ENCODE results near the gene GNA12. TPM values are rescaled to one million over a fixed set of nuclear protein-coding genes. Genes with fewer than 3 reads are reported as not detected.

Gene GNA12
- total RNA-seq, 3 donors from 2014 or later = 21.7 to 57.7 (median 25.7) TPM

- ATAC-seq (no peak), DNase-seq (no peak)
- Histone ChIP-seq H3K4me3 (no peak overlapping the region), H3K36me3 (ENCODE audit: low read depth) (no peaks in the 10 kb centered on the region), H3K4me1 (ENCODE audit: low read depth) (peaks cover 11% of the 10 kb centered on the region), H3K9me3 (no peaks in the 10 kb centered on the region)
- TF ChIP-seq, protein P1, sequence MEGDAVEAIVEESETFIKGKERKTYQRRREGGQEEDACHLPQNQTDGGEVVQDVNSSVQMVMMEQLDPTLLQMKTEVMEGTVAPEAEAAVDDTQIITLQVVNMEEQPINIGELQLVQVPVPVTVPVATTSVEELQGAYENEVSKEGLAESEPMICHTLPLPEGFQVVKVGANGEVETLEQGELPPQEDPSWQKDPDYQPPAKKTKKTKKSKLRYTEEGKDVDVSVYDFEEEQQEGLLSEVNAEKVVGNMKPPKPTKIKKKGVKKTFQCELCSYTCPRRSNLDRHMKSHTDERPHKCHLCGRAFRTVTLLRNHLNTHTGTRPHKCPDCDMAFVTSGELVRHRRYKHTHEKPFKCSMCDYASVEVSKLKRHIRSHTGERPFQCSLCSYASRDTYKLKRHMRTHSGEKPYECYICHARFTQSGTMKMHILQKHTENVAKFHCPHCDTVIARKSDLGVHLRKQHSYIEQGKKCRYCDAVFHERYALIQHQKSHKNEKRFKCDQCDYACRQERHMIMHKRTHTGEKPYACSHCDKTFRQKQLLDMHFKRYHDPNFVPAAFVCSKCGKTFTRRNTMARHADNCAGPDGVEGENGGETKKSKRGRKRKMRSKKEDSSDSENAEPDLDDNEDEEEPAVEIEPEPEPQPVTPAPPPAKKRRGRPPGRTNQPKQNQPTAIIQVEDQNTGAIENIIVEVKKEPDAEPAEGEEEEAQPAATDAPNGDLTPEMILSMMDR (IDR thresholded peaks at IDR 0.05) = no peak
- intact Hi-C loops (cut with DNase I, micrococcal nuclease) = no loop called here
Measured at GRCh38 chr7:2880051-2880450, 35.9 kb upstream of the GNA12 start.

DNA sequence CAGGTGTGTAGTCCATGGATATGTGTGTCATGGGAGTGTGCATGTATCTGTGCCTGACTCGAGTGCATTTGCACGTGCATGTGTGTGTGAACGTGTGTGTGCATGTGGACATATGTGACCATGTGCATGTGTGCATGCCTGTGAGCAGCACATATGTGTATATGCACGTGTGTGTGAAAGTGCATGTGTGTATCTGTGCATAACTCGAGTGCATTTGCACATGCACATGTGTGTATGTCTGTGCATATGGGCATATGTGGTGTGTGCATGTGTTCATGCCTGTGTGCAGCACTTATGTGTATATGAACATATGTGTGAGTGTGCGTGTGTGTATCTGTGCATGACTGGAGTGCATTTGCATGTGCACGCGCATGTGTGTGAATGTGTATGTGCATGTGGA lies 35.2 kb upstream of the GNA12 start:
- Histone ChIP-seq H3K4me3 (no peak overlapping the region), H3K4me1 (ENCODE audit: low read depth) (peaks cover 8% of the 10 kb centered on the region), H3K9me3 (no peaks in the 10 kb centered on the region), H3K36me3 (ENCODE audit: low read depth) (no peaks in the 10 kb centered on the region)
- TF ChIP-seq, protein P1 (IDR thresholded peaks at IDR 0.05) = no peak
- intact Hi-C loops (cut with DNase I, micrococcal nuclease) = no loop called here
- ATAC-seq (no peak), DNase-seq (no peak)

- TF ChIP-seq, protein P1 (IDR thresholded peaks at IDR 0.05) = no peak
- intact Hi-C loops (cut with DNase I, micrococcal nuclease) = no loop called here
- Histone ChIP-seq H3K4me1 (ENCODE audit: low read depth) (no peaks in the 10 kb centered on the region), H3K9me3 (no peaks in the 10 kb centered on the region), H3K36me3 (ENCODE audit: low read depth) (no peaks in the 10 kb centered on the region), H3K4me3 (no peak overlapping the region)
- ATAC-seq (no peak), DNase-seq (no peak)
Measured at GRCh38 chr7:2878306-2878705, 34.2 kb upstream of the GNA12 start.

DNA sequence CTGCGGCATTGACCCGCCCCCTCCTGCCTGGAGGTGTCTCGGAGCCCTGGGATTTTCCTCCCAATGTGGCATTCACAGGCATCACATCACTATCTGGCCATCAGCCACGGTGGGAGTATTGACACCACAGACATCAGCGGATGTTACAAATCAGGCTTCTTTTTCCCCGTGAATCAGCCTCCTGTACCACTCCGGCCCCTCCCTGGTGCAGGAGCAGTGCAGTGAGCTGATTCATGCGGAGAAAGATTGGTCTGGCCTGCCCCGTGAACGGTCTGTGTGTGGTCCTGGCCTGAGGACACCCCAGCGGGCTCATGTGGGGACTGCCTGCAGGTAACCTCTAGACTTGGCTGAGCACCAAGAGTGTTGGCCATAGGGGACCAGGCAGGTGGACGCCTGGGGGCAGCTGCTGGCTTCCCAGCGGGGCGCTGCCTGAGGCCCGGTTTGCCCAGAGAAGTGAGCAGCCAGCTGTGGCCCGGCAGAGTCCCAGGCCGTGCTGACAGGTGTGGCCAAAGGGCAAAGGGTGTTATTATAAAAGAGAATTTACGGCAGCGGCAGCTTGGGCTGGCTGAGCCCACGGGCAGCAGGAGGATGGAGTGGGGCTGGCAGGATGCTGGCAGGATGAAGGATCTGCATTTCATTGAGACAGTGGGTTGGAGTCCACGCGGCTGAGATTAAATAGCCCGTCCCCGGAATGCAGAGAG lies 32.1 kb upstream of the GNA12 start:
- no peak overlapping the region for H3K4me3 ChIP-seq
- no peaks in the 10 kb centered on the region for H3K9me3 ChIP-seq
- no peaks in the 10 kb centered on the region for H3K4me1 ChIP-seq (ENCODE audit: low read depth)
- intact Hi-C loops (cut with DNase I, micrococcal nuclease) = no loop called here
- DNase-seq (peak in 1 of 3 donors; percentile 37), ATAC-seq (peak; percentile 63)
- H3K36me3 ChIP-seq (ENCODE audit: low read depth) = no peaks in the 10 kb centered on the region
- TF ChIP-seq, protein P1 (IDR thresholded peaks at IDR 0.05) = no peak

- DNase-seq (no peak), ATAC-seq (no peak)
- H3K4me3 ChIP-seq = no peak overlapping the region
- intact Hi-C loops (cut with DNase I, micrococcal nuclease) = no loop called here
- H3K4me1 ChIP-seq (ENCODE audit: low read depth) = no peaks in the 10 kb centered on the region
- no peaks in the 10 kb centered on the region for H3K9me3 ChIP-seq
- H3K36me3 ChIP-seq (ENCODE audit: low read depth) = no peaks in the 10 kb centered on the region
- TF ChIP-seq, protein P1 (IDR thresholded peaks at IDR 0.05) = no peak
Measured at GRCh38 chr7:2873686-2874551, 29.8 kb upstream of the GNA12 start.
